Sigmoid colon (tissue), 7 donors: ENCODE data around the gene PLXND1. TPM values are rescaled to one million over a fixed set of nuclear protein-coding genes. Genes with fewer than 3 reads are reported as not detected.

ENCODE experiments used
- DNase-seq: peaks from one replicate; pipeline ENCODE4 v3.0.0-alpha.2; 2019
- H3K27ac ChIP-seq, 4 donors: fragments of 200-600 bp; sonication (generic); one replicate each; pipeline ENCODE4 v1.5.1; 2016 to 2019; ENCODE audit warnings: mild to moderate bottlenecking in 1 of 4
- H3K27me3 ChIP-seq, 3 donors: fragments of 200-600 bp; sonication (generic); one replicate each; pipeline ENCODE4 v1.5.1; 2019; ENCODE audit warnings: mild to moderate bottlenecking in 1 of 3
- H3K36me3 ChIP-seq, 4 donors: fragments of 200-600 bp; sonication (generic); one replicate each; pipeline ENCODE4 v1.5.1; 2016 to 2019
- H3K4me1 ChIP-seq, 4 donors: fragments of 200-600 bp; sonication (generic); one replicate each; pipeline ENCODE4 v1.5.1; 2017 to 2019
- H3K4me3 ChIP-seq, 4 donors: fragments of 200-600 bp; sonication (generic); one replicate each; pipeline ENCODE4 v1.5.1; 2017 to 2019; ENCODE audit warnings: mild to moderate bottlenecking in 2 of 4, moderate library complexity in 1 of 4
- H3K9me3 ChIP-seq, 4 donors: fragments of 200-600 bp in 3 of 4; sonication (generic) in 3 of 4; one replicate each; pipeline versions ENCODE4 v1.5.1 to v1.6.1; 2013 to 2019
- EP300 ChIP-seq, 4 donors: sonication (generic); formaldehyde crosslinking; IDR thresholded peaks; one replicate each; pipeline ENCODE4 v1.6.1; 2017; ENCODE audit warnings: antibody characterized with exemption in 4 of 4
- POLR2A ChIP-seq, 2 donors: fragments of 450-650 bp; IDR thresholded peaks; one replicate each; pipeline ENCODE4 v1.6.1; 2016; ENCODE audit warnings: antibody characterized with exemption in 2 of 2, mild to moderate bottlenecking in 2 of 2, moderate library complexity in 2 of 2
- POLR2AphosphoS5 ChIP-seq, 4 donors: sonication (generic); formaldehyde crosslinking; IDR thresholded peaks; one replicate each; pipeline ENCODE4 v1.6.1; 2017; ENCODE audit warnings: antibody characterized with exemption in 4 of 4
- WGBS, 2 donors: extraction: QIAGEN DNeasy Blood & Tissue Kit; methylation state at CpG; one replicate each; pipeline ENCODE4 v1.1.7; 2013; 5-methylcytosine and 5-hydroxymethylcytosine counted together
- intact Hi-C: fragments of 100-400 bp; cut with DNase I; formaldehyde crosslinking; loops from one replicate; pipeline ENCODE4 v1.15.1; 2023
- polyA plus RNA-seq, 3 donors: library from polyadenylated mRNA; stranded (reverse); fragments of 200-250 nt; gene quantifications; one replicate each; pipeline ENCODE4 v1.2.3, GENCODE V29; 2013
- total RNA-seq, 4 donors: library from RNA; depleted of rRNA; stranded (reverse); fragments of >200 nt; gene quantifications; one replicate each; pipeline ENCODE4 v1.1.0, GENCODE V29; 2016
- TF ChIP-seq, protein P1 (sequence below), 4 experiments: fragments of 450-650 bp in 3 of 4; fragments of 200-600 bp in 1 of 4; IDR thresholded peaks; one replicate each; pipeline ENCODE4 v1.5.1; 2016 to 2019; ENCODE audit warnings: antibody characterized with exemption in 4 of 4, mild to moderate bottlenecking in 3 of 4, moderate library complexity in 2 of 4
- donor health status: healthy with polysubstance abuse.
- donor health status: Bipolar disorder and iron deficiency.
- donor health status: healthy.

PLXND1 gene
- total and polyA plus RNA-seq, 7 donors: 9.6 to 77.0 (median 42.0) TPM

DNA sequence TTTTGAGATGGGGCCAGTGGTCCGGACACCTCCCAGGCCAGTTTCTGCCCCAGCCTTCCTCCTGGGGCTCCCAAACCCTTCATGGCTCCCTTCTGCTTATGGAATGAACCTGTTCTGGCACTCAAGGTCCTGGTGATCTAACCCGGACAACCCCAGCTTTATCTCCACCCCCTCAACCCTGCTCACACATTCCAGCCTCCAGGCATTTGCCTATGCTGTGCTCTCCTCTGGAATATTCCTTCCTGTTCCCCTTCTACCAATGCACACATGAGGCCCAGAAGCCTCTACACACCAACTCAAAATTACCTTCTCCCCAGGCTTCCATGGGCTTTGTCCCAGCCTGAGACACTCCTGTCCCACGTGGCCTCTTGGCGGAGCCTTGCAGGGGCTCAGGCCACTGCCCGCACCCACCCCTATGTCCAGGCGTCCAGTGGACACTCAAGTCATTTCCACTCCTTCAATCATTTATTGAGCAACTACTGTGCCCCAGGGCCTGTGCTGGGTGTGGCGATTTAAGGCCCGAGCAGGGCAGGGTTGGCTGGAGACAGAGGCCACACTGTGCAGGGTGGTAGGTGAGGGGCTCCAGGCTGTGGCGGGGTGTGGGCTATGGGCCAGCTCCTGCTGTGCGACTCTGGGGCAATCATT lies 18.8 kb downstream of the PLXND1 start:
- Histone ChIP-seq H3K9me3 (no peaks in the 10 kb centered on the region), H3K4me3 (no peak overlapping the region), H3K27me3 (no peaks in the 10 kb centered on the region), H3K27ac (peak overlapping the region in 3 of 4 donors; percentile 12 to 39 (median 23)), H3K36me3 (peaks cover 0 to 19% (median 0%) of the 10 kb centered on the region in 4 donors), H3K4me1 (peaks cover 0 to 35% (median 18%) of the 10 kb centered on the region in 4 donors)
- DNase-seq: no peak
- intact Hi-C loops: no loop called here
- WGBS, 2 donors: 90 to 91% methylated on average over 10 of the region's 10 CpGs
- TF ChIP-seq, protein P1, sequence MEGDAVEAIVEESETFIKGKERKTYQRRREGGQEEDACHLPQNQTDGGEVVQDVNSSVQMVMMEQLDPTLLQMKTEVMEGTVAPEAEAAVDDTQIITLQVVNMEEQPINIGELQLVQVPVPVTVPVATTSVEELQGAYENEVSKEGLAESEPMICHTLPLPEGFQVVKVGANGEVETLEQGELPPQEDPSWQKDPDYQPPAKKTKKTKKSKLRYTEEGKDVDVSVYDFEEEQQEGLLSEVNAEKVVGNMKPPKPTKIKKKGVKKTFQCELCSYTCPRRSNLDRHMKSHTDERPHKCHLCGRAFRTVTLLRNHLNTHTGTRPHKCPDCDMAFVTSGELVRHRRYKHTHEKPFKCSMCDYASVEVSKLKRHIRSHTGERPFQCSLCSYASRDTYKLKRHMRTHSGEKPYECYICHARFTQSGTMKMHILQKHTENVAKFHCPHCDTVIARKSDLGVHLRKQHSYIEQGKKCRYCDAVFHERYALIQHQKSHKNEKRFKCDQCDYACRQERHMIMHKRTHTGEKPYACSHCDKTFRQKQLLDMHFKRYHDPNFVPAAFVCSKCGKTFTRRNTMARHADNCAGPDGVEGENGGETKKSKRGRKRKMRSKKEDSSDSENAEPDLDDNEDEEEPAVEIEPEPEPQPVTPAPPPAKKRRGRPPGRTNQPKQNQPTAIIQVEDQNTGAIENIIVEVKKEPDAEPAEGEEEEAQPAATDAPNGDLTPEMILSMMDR (IDR thresholded peaks at IDR 0.05): no peak
- TF ChIP-seq POLR2A (IDR thresholded peaks at IDR 0.05) (no peak), EP300 (IDR thresholded peaks at IDR 0.05) (no peak), POLR2AphosphoS5 (IDR thresholded peaks at IDR 0.05) (no peak)

DNA sequence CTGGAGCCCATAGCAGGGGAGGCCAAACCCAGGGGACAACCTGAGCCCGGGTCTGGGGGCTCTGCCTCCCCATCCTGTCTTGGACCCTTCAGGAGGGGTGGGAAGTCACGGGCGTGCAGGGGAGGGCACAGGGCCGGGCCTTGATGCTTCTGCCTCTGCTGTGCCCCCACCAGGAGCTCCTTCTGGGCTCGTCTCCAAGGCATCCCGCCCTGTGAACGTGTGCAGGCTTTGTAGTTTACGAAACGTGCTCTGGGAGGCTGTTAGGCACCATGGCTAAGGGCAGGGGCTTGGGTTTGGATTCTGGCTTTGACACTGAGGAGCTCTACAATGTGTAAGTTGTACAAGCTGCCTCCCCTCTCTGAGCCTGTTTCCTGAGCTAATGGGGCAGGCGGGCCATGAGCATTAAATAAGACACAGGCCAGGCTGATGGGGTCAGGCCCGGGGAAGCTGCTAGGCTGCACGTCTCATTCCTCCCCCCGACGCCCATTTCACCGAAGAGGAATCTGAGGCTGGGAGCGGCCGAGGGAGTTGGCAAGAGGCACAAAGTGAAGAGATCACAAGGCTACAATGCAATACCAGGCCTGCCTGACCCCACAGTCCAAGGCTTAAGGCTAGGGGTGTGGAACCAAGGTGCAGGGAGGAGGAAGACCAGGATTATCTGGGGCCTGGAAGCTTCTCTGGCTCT lies 19.6 kb downstream of the PLXND1 start:
- TF ChIP-seq, protein P1 (IDR thresholded peaks at IDR 0.05): no peak
- no peak for TF ChIP-seq POLR2A (IDR thresholded peaks at IDR 0.05)
- peak in 1 of 4 donors; percentile 8 for TF ChIP-seq POLR2AphosphoS5 (IDR thresholded peaks at IDR 0.05)
- TF ChIP-seq EP300 (IDR thresholded peaks at IDR 0.05): no peak
- no peak overlapping the region for H3K4me3 ChIP-seq
- DNase-seq: peak; percentile 79
- H3K27ac ChIP-seq: peak overlapping the region in 3 of 4 donors; percentile 12 to 39 (median 23)
- H3K27me3 ChIP-seq: no peaks in the 10 kb centered on the region
- intact Hi-C loops: no loop called here
- peaks cover 0 to 29% (median 14%) of the 10 kb centered on the region in 4 donors for H3K4me1 ChIP-seq
- no peaks in the 10 kb centered on the region for H3K9me3 ChIP-seq
- 73 to 80% methylated on average over 17 of the region's 17 CpGs for WGBS, 2 donors
- peaks cover 0 to 26% (median 1%) of the 10 kb centered on the region in 4 donors for H3K36me3 ChIP-seq

DNA sequence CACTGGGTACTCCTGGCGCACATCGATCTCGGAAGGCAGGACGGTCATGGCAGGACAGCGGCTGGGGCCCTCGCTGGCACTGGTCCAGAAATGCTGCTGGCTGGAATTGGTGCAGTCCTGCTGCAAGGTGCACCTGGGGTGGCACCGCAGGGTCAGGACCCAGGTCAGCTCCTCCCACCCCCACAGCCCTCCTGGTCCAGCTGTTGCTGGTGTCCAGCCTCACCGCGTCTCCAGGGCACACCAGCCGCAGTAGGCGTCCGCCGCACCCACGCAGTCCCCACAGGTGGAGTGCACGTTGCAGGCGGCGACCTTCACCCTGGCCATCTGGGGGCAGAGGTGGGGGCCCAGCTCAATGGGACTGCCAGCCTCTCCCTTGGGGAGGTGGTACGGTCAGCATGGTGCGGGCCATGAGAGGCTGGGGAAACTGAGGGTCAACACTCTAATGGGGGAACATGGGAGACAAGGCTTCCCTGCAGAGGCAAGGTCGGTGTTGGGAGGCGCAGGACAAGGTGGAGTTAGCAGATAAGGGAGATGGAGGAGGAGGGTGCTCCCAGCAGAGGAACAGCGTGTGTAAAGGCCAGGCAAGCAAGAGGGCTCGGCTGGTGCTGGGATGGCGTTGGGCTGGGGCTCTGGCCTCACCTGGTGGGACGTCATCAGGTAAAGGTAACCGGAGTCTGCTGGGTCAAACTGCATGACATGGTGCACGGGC lies 20.4 kb downstream of the PLXND1 start:
- no peak overlapping the region for H3K27ac ChIP-seq
- no peaks in the 10 kb centered on the region for H3K9me3 ChIP-seq
- no peak for DNase-seq
- intact Hi-C loops: no loop called here
- H3K4me3 ChIP-seq: no peak overlapping the region
- TF ChIP-seq EP300 (IDR thresholded peaks at IDR 0.05): no peak
- no peak for TF ChIP-seq POLR2AphosphoS5 (IDR thresholded peaks at IDR 0.05)
- TF ChIP-seq, protein P1 (IDR thresholded peaks at IDR 0.05): no peak
- TF ChIP-seq POLR2A (IDR thresholded peaks at IDR 0.05): no peak
- no peaks in the 10 kb centered on the region for H3K27me3 ChIP-seq
- peaks cover 0 to 32% (median 1%) of the 10 kb centered on the region in 4 donors for H3K36me3 ChIP-seq
- 94% methylated on average over 27 of the region's 27 CpGs for WGBS, 2 donors
- peaks cover 0 to 21% (median 12%) of the 10 kb centered on the region in 4 donors for H3K4me1 ChIP-seq

DNA sequence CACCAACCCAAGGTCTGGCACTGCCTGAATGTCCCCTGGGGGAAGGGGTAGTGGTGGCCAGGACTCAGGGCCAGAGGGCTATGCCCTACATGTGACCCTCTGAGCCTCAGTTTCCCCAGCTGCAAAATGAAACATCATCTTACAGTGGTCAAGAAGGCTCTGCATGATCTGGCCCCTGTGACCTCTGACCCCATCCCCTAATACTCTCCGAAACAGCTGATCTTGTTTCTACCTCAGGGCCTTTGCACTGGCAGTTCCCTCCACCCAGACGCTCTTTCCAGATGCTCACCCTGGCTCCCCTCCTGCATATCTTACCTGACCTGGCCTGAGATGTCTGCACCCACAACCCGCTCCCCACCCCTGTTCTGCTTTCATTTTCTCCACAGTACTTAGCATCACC lies 21.8 kb downstream of the PLXND1 start:
- Histone ChIP-seq H3K4me1 (peaks cover 0 to 17% (median 8%) of the 10 kb centered on the region in 4 donors), H3K9me3 (no peaks in the 10 kb centered on the region), H3K36me3 (peaks cover 0 to 32% (median 1%) of the 10 kb centered on the region in 4 donors), H3K27me3 (no peaks in the 10 kb centered on the region), H3K4me3 (no peak overlapping the region), H3K27ac (no peak overlapping the region)
- no peak for DNase-seq
- intact Hi-C loops: no loop called here
- 81 to 96% methylated on average over 3 of the region's 3 CpGs for WGBS, 2 donors
- TF ChIP-seq EP300 (IDR thresholded peaks at IDR 0.05) (no peak), POLR2AphosphoS5 (IDR thresholded peaks at IDR 0.05) (no peak), POLR2A (IDR thresholded peaks at IDR 0.05) (no peak)
- TF ChIP-seq, protein P1 (IDR thresholded peaks at IDR 0.05): no peak
